GM19193 (cell line): ENCODE measurements around the gene ADAM21.

Experiments
- POLR2A ChIP-seq: IDR thresholded peaks from 4 replicates; pipeline ENCODE4 v1.6.1; 2011; ENCODE audit not compliant: insufficient read depth, insufficient read length; ENCODE audit errors: extremely low read depth

ADAM21 gene

DNA sequence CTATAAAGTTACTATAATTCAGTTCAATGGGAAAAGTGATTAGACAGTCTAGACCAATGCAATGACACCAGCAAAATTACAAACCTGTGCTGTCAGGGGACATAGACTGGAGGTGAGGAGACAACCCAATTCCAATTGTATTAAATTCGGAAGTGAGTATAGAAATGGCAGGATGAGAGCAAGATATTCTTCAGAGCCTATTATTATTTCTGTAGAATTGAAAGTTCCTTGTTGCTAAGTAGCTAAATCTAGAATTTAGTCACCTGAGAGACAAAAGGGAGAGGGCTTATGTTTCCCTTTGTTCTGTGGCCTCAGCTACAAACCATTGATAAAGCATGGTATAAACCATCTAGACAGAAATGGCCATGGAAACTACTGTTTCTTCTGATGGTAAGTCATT is at the start of gene ADAM21:
Gene ADAM21 (plus strand): TSS at position 301 of the 400 bp plus-strand sequence. CDS start 5,326 bp downstream, outside the sequence.
- TF ChIP-seq POLR2A = no peak

DNA sequence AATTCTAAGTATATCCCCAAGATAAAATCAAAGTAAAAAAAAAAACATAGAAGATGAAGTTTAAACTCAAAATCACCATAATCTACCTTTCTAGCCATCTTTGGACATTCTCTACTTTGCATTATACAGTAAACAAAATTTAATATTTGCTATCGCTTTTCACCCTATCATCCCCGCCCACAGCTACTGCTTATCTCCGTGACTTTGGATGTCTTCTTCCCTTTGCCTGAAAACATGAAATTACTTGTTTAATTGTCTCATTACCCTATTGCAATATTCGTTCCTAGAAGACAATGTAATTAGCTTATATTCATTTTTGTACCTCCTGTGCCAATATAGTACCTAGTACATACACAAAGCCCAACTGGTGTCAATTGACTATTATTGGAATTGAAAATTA is 44.4 kb upstream of the ADAM21 start:
- TF ChIP-seq POLR2A = no peak

DNA sequence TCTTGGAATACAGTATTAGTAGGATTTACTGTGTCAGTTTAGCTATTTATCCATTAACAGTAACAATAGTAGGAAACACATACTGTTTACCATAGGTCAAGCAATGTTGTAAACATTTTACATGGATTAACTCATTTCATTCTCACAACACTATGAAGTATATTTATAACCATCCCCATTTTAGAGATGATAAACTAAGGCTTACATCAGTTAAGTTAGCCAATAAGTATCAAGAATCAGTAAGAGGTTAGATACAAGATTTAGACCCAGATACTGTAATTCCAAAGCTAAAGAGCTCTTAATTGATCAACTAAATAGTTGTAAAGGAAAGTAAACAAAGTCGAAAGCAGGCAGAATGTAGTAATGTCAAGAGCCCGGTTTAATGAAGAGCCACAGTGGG is 36.2 kb upstream of the ADAM21 start:
- TF ChIP-seq POLR2A = no peak

DNA sequence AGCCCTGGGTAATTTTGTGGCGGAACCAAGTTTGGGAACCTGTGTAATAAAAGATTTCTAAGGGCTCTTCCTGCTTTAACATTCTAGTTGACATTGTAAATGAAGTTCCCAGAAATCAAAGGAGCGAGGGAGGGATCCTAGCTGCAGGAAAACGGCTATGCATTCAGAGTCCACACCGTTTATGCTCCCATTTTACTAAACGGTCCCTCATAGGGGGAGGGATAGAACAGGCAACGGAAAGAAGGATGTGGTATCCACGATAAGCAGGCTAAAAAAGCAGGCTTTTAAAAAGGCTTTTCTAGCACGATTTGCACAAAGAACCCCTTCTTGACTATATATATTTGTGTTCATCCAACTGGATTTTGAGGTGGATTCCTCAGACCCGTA is 35.6 kb upstream of the ADAM21 start:
- TF ChIP-seq POLR2A = no peak

DNA sequence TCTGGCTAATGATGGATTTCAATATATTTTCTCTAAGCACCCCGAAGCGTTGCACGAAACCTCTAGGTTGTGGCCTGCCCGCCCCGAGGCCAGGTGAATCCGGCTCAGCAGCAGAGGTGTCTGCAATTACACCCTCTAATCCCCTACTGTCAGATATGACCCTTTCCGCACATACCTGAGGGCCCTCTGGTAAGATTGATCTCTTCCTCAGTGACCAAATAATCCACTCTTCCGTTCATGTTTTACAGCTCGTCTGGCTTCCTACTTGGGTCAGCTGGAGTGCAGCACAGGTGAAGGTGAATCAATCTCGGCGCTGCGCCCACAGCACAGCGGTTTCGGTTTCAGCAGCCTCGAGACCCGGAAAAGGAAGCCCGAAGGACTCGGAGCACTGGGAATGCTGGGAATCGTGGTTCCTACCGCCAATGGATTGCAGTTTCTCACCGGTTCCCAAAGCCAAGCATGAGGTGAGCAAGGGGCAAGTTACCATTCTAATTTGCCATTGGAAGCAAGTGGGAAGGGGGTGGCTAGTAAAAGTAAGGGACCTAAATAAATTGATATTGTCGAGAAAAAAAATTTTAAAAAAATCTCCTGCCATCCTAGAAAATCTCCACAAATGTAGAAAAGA is 35.1 kb upstream of the ADAM21 start, which contains the start of gene SYNJ2BP:
Gene SYNJ2BP (minus strand): TSS at position 366 of the 625 bp plus-strand sequence. CDS start 127 bp downstream, at position 239.
- TF ChIP-seq POLR2A = peak; percentile 34

DNA sequence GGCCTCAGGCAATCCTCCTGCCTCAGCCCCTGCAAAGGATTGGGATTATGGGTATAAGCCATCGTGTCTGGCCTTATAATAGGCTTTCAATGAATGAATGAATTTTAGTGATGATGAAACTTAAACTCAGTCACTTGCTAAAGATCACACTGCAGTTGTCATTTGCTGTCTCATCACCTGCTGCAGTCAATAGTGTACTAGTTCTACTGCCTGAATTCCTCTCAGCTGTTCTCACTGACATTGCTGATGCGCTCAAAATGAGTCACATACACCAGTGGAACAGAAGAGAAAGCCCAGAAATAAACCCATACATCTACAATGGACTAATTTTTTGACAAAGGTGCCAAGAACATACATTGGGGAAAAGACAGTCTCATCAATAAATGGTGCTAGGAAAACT is 29.4 kb upstream of the ADAM21 start:
- TF ChIP-seq POLR2A = no peak

DNA sequence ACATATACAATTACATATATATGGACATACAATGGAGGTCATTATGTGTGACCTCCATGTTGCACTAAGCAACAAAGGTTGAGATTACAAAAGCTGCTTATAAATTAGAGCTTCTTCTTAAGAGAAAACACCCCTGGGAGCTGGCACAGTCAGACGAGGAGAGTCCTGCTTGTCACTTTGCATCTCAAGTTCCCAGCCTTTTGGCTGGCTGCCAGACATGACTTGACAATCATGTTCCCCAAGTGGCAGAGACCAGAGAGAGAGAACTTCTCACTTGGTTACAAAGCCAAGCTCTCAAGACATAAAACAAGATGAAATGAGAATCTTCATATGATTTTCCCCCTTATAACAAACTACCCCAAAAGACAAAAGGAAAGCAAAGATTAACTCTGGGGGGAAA is 26.6 kb upstream of the ADAM21 start:
- TF ChIP-seq POLR2A = no peak

DNA sequence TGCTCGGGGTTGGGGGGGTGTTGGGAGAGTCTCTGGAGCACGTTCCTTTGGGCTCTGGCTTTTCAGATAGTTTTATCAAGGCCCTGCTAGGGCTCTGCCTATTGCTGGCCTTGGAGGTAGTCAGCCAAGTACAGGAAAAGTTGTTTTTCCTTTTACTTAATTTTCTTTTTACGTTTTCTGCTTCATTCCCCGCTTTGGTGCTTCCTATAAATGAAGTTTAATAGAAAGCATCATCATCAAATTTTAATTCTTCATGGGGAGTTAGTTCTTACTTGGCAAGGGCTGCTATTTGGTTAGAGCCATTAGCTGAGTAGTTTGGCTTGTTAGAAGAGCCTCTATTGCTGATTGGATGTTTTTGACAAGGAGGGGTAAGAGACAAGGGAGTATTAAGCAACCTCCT is 15.1 kb upstream of the ADAM21 start:
- no peak for TF ChIP-seq POLR2A

DNA sequence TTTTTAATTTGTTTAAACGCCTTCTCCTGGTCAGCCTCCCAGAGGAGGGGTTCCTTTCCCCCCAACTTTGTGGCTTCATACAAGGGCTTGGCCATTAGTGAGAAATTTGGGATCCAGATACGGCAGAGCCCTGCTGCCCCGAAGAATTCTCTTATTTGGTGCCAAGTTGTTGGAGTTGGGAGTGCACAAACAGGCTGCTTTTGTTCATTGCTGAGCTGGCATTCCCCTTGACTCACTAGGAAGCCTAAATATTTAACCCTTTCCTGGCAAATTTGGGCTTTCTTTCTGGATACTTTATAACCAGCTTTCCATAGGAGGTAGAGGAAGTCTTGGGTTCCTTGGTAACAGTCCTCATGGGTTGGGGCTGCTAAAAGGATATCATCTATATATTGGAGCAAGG is 10.3 kb upstream of the ADAM21 start:
- TF ChIP-seq POLR2A = no peak

DNA sequence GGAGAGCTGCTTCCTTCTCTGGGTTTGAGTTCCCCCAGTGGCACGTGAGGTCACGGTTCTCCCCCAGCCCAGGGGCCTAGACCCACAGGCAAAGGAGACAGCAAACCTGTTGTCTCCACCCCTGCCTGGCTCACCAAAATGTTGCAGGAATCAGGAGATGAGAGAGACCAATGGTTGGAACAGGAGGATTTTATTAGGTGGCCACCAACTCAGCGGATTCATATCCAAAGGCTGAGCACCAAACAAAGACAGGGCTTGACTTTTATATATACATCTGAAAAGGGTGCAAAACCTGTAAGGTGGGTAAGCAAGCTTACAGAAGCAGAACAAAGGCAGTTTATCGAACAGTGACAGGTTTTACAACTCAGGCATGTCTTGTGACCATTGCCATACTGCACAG is 9.2 kb upstream of the ADAM21 start:
- TF ChIP-seq POLR2A = no peak

DNA sequence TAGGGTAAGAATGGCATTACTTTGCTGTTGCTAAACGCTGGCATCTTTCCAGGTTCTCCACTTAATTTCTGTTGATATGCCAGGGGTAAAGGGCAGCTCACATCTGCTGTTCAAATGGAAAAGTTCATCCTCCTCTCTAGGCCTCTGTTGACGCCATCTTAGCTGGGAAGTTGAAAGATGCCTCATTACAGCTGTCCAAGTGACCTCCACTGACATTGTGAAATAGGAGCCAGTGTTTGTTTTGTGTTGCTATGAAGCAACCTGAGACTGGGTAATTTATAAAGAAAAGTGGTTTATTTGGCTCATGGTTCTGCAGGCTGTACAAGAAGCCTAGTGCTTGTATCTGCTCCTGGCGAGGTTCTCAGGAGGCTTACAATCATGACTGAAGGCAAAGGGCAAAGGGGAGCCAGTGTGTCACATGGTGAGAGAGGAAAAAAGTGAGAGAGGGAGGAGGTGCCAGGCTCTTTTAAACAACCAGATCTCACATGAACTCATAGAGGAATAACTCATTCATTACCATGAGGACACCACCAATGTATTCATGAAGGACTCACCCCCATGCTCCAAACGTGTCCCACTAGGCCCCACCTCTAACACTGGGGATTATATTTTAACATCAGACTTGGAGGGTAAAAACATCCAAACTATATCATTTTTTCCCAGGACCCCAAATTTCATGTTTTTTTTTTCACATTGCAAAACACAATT is 3.2 kb upstream of the ADAM21 start:
- no peak for TF ChIP-seq POLR2A

DNA sequence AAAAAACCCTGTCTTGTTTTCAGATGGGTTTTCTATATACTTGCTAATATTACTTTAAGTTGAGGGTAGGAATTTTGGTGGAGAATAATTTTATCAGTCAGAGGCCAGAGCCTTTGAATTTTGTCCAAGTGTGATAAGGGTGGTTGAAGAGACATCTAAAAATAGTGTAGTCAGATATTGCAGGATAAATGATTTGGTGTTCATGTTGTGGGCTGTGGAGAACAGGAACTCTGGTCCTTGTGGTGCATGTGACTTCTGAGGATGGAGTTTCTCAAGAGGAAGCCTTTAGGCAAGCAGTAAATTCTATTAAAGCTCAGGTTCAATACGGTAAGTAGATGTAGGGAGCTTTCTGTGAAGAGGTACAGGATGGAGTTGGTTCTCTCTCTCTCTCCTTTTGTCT is 2.8 kb downstream of the ADAM21 start:
- no peak for TF ChIP-seq POLR2A

DNA sequence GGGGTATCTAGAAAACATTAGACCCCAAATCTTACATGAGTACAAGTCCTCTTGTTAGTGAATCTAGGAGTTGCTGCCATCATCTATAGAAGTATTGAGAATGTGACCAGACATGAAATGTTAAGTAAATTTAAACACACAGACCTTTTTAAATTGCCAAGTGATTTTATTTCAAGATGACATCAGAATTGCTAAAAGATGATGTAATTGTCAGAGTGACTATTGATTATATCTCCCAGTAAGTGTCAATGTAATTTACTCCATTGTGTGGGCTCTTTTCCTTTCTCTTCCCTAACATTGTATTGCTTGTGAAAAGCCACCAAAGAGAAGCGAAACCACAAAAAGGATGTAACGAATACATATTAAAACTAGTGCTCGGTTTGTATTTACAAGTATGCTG is 16.8 kb downstream of the ADAM21 start:
- no peak for TF ChIP-seq POLR2A

DNA sequence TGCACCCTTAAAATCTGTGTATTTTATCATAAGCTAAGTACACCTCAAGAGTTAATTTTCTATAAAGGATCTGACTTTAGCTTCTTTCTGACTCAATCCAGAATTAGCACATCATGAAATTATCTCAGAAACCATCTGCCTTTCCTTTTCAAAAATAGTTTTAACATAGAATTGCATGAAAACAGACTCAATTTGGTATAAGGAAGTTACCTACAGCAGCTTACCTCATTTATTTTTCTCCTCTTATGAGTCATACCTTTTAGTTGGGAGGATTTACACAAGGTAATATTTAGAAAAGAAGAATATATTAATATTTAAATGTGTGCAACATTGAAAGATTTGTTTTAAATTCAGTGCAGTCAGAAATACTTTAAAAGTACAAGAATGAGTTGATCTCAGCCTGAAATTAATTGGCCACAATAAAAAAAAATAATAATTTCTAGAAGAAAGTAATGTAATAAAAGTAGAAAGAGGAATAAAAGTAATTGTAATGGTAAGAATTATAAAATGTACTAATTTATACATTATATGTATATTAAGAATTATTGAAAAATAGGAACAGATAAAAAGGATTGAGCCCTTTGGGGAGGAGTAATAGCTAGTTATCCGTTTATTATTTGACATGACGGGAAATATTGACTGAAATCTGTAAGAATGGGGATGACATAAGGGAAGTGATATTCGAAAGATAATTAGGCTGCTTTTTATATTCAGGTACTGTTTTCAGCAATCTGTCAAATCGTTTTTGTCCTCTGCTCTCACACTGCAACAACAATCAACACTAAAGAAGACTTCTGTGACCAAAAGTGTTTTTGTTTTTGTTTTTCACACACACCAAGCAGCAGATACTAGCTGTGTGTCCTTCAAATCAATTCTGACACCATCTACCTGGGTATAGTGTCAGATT is 20.5 kb downstream of the ADAM21 start:
- TF ChIP-seq POLR2A = no peak

DNA sequence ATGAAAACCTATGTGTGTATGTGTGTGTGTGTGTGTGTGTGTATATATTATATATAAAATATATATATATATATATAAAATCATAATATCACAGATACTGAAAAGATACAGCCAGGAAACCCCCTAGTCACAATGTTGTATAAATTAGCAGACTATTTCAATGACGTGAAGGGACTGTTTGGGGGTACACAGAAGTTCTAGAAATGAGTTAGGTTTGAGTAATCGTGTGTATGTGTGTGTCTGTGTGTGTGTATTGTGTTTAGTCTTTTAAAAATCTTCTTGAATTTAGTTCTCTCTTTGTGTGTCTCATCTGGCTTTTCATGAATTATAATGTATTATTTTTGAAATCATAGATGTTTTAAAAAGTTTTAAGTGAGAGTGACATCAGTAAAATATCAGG is 21.9 kb downstream of the ADAM21 start:
- no peak for TF ChIP-seq POLR2A
